HepG2 (cell line): ENCODE measurements around the gene PLEKHA8. TPM values are rescaled to one million over a fixed set of nuclear protein-coding genes. Genes with fewer than 3 reads are reported as not detected.

Source experiments
- CSRNP2 ChIP-seq: sonication (generic); formaldehyde crosslinking; conservative IDR thresholded peaks from 2 replicates; pipeline ENCODE4 v1.8.0; 2022; ENCODE audit warnings: low read depth, missing genetic modification reagents
- FOXA1 ChIP-seq, 2 experiments: fragments of 450-650 bp in 1 of 2; sonication (generic) in 1 of 2; formaldehyde crosslinking in 1 of 2; IDR thresholded peaks; 2 replicates each; pipeline versions ENCODE4 v1.4.0 to v1.6.1; 2016 to 2020; ENCODE audit warnings: missing genetic modification reagents in 1 of 2
- FOXP1 ChIP-seq, 2 experiments: fragments of 450-650 bp in 1 of 2; IDR thresholded peaks; 2 replicates each; pipeline ENCODE4 v1.6.1; 2017 to 2018; ENCODE audit warnings: antibody characterized with exemption in 1 of 2
- MATR3 ChIP-seq: sonication (generic); formaldehyde crosslinking; IDR thresholded peaks from 2 replicates; pipeline ENCODE4 v1.4.0; 2020; ENCODE audit warnings: missing genetic modification reagents
- MAZ ChIP-seq, 2 experiments: sonication (generic) in 1 of 2; formaldehyde crosslinking in 1 of 2; IDR thresholded peaks; 2 replicates each; pipeline versions ENCODE4 v1.5.0 to v1.6.1; 2012 to 2020; ENCODE audit warnings: low read depth in 2 of 2, mild to moderate bottlenecking in 2 of 2, borderline replicate concordance in 1 of 2, improper control_type of control experiment in 1 of 2, low read length in 1 of 2, missing genetic modification reagents in 1 of 2, moderate library complexity in 1 of 2
- POLR2A ChIP-seq, 2 experiments: IDR thresholded peaks; 2 replicates each; pipeline ENCODE4 v1.6.1; 2011; ENCODE audit warnings: low read depth in 2 of 2, low read length in 2 of 2, mild to moderate bottlenecking in 1 of 2, moderate library complexity in 1 of 2; ENCODE audit not compliant: insufficient read depth in 1 of 2
- PPARG ChIP-seq: conservative IDR thresholded peaks from 2 replicates; pipeline ENCODE4 v1.6.1; 2016; ENCODE audit warnings: missing biosample characterization, missing genetic modification reagents
- RFX1 ChIP-seq: fragments of 450-650 bp; IDR thresholded peaks from 2 replicates; pipeline ENCODE4 v1.6.1; 2017
- RXRB ChIP-seq: IDR thresholded peaks from 2 replicates; pipeline ENCODE4 v1.6.1; 2016; ENCODE audit warnings: borderline replicate concordance, missing genetic modification reagents, missing compliant biosample characterization
- SP2 ChIP-seq: sonication (generic); formaldehyde crosslinking; IDR thresholded peaks from 2 replicates; pipeline ENCODE4 v1.5.1; 2020; ENCODE audit warnings: mild to moderate bottlenecking, missing genetic modification reagents
- ZFP36L2 ChIP-seq: sonication (generic); formaldehyde crosslinking; IDR thresholded peaks from 2 replicates; pipeline ENCODE4 v1.4.0; 2020; ENCODE audit warnings: missing genetic modification reagents
- ZNF44 ChIP-seq: sonication (generic); formaldehyde crosslinking; IDR thresholded peaks from 2 replicates; pipeline ENCODE4 v1.5.1; 2020; ENCODE audit warnings: mild to moderate bottlenecking, missing genetic modification reagents
- polyA plus RNA-seq, 8 experiments: library from polyadenylated mRNA; depleted of rRNA in 3 of 8; stranded (reverse) in 7 of 8; unstranded in 1 of 8; fragments of >200 nt; fragmentation: Illumina TruSeq in 4 of 8; extraction: Trizol in 4 of 8; gene quantifications; 2 replicates each; pipeline versions ENCODE4 v1.2.1 to v1.2.3, GENCODE V29; 2011 to 2016; ENCODE audit warnings: low read depth in 4 of 8, missing spikeins in 1 of 8, mixed read lengths in 1 of 8; ENCODE audit not compliant: insufficient read depth in 1 of 8
- total RNA-seq, 5 experiments: library from RNA; depleted of rRNA; stranded (reverse); fragments of >200 nt; fragmentation: Illumina TruSeq; extraction: Trizol; gene quantifications; 2 replicates each; pipeline ENCODE4 v1.2.3, GENCODE V29; 2016; ENCODE audit warnings: low read depth in 1 of 5
- TF ChIP-seq, protein P1 (sequence below): sonication (generic); formaldehyde crosslinking; IDR thresholded peaks from 2 replicates; pipeline ENCODE4 v1.9.0; 2021; ENCODE audit warnings: missing genetic modification reagents, borderline replicate concordance
- TF ChIP-seq, protein P2 (sequence below): sonication (generic); formaldehyde crosslinking; IDR thresholded peaks from 2 replicates; pipeline ENCODE4 v1.8.1; 2023; ENCODE audit warnings: missing genetic modification reagents, mild to moderate bottlenecking, borderline replicate concordance
- TF ChIP-seq, protein P3 (sequence below): sonication (generic); formaldehyde crosslinking; IDR thresholded peaks from 2 replicates; pipeline ENCODE4 v1.9.0; 2021; ENCODE audit warnings: missing genetic modification reagents, mild to moderate bottlenecking, borderline replicate concordance
- TF ChIP-seq, protein P4 (sequence below): sonication (generic); formaldehyde crosslinking; IDR thresholded peaks from 2 replicates; pipeline ENCODE4 v1.5.0; 2020; ENCODE audit warnings: mild to moderate bottlenecking, low read depth, missing genetic modification reagents, borderline replicate concordance
- TF ChIP-seq, protein P5 (sequence below): sonication (generic); formaldehyde crosslinking; IDR thresholded peaks from 2 replicates; pipeline ENCODE4 v1.4.0; 2020; ENCODE audit warnings: mild to moderate bottlenecking, missing genetic modification reagents

Gene PLEKHA8
- total and polyA plus RNA-seq, 2 of the 13 experiments (the other 11 are each of a cell fraction or from before 2014, with no cell fraction given) = 12.5 to 26.4 TPM

GRCh38 chr7:30162622-30163124, 134.5 kb downstream of the PLEKHA8 start (continued):
- TF ChIP-seq CSRNP2 (CRISPR knock-in tag) (no peak), ZNF44 (CRISPR knock-in tag) (no peak), RFX1 (no peak), POLR2A (IDR thresholded peaks at IDR 0.05; ENCODE audit: insufficient read depth in 1 of 2, low read depth in 2 of 2, low read length in 2 of 2) (no peak), SP2 (CRISPR knock-in tag) (no peak), FOXA1 (IDR thresholded peaks at IDR 0.05) (no peak), FOXA1 (CRISPR knock-in tag; IDR thresholded peaks at IDR 0.05) (no peak), MATR3 (CRISPR knock-in tag) (no peak), ZFP36L2 (no peak), FOXP1 (IDR thresholded peaks at IDR 0.05) (no peak), FOXP1 (CRISPR knock-in tag; IDR thresholded peaks at IDR 0.05) (no peak; the same call in 1 of the 2 replicates), MAZ (IDR thresholded peaks at IDR 0.05; ENCODE audit: borderline replicate concordance, low read depth, low read length) (no peak), MAZ (CRISPR knock-in tag; IDR thresholded peaks at IDR 0.05; ENCODE audit: low read depth) (no peak), RXRB (CRISPR knock-in tag) (no peak; the same call in 1 of the 2 replicates), PPARG (CRISPR knock-in tag) (0 out of 2 replicates have a peak, but pooled peaks have one; percentile 13)
- TF ChIP-seq, protein P1, sequence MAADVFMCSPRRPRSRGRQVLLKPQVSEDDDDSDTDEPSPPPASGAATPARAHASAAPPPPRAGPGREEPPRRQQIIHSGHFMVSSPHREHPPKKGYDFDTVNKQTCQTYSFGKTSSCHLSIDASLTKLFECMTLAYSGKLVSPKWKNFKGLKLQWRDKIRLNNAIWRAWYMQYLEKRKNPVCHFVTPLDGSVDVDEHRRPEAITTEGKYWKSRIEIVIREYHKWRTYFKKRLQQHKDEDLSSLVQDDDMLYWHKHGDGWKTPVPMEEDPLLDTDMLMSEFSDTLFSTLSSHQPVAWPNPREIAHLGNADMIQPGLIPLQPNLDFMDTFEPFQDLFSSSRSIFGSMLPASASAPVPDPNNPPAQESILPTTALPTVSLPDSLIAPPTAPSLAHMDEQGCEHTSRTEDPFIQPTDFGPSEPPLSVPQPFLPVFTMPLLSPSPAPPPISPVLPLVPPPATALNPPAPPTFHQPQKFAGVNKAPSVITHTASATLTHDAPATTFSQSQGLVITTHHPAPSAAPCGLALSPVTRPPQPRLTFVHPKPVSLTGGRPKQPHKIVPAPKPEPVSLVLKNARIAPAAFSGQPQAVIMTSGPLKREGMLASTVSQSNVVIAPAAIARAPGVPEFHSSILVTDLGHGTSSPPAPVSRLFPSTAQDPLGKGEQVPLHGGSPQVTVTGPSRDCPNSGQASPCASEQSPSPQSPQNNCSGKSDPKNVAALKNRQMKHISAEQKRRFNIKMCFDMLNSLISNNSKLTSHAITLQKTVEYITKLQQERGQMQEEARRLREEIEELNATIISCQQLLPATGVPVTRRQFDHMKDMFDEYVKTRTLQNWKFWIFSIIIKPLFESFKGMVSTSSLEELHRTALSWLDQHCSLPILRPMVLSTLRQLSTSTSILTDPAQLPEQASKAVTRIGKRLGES = no peak
- TF ChIP-seq, protein P2, sequence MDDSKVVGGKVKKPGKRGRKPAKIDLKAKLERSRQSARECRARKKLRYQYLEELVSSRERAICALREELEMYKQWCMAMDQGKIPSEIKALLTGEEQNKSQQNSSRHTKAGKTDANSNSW (CRISPR knock-in tag) = no peak
- TF ChIP-seq, protein P3, sequence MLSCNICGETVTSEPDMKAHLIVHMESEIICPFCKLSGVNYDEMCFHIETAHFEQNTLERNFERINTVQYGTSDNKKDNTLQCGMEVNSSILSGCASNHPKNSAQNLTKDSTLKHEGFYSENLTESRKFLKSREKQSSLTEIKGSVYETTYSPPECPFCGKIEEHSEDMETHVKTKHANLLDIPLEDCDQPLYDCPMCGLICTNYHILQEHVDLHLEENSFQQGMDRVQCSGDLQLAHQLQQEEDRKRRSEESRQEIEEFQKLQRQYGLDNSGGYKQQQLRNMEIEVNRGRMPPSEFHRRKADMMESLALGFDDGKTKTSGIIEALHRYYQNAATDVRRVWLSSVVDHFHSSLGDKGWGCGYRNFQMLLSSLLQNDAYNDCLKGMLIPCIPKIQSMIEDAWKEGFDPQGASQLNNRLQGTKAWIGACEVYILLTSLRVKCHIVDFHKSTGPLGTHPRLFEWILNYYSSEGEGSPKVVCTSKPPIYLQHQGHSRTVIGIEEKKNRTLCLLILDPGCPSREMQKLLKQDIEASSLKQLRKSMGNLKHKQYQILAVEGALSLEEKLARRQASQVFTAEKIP = no peak
- TF ChIP-seq, protein P4, sequence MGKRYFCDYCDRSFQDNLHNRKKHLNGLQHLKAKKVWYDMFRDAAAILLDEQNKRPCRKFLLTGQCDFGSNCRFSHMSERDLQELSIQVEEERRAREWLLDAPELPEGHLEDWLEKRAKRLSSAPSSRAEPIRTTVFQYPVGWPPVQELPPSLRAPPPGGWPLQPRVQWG (CRISPR knock-in tag) = no peak
- TF ChIP-seq, protein P5, sequence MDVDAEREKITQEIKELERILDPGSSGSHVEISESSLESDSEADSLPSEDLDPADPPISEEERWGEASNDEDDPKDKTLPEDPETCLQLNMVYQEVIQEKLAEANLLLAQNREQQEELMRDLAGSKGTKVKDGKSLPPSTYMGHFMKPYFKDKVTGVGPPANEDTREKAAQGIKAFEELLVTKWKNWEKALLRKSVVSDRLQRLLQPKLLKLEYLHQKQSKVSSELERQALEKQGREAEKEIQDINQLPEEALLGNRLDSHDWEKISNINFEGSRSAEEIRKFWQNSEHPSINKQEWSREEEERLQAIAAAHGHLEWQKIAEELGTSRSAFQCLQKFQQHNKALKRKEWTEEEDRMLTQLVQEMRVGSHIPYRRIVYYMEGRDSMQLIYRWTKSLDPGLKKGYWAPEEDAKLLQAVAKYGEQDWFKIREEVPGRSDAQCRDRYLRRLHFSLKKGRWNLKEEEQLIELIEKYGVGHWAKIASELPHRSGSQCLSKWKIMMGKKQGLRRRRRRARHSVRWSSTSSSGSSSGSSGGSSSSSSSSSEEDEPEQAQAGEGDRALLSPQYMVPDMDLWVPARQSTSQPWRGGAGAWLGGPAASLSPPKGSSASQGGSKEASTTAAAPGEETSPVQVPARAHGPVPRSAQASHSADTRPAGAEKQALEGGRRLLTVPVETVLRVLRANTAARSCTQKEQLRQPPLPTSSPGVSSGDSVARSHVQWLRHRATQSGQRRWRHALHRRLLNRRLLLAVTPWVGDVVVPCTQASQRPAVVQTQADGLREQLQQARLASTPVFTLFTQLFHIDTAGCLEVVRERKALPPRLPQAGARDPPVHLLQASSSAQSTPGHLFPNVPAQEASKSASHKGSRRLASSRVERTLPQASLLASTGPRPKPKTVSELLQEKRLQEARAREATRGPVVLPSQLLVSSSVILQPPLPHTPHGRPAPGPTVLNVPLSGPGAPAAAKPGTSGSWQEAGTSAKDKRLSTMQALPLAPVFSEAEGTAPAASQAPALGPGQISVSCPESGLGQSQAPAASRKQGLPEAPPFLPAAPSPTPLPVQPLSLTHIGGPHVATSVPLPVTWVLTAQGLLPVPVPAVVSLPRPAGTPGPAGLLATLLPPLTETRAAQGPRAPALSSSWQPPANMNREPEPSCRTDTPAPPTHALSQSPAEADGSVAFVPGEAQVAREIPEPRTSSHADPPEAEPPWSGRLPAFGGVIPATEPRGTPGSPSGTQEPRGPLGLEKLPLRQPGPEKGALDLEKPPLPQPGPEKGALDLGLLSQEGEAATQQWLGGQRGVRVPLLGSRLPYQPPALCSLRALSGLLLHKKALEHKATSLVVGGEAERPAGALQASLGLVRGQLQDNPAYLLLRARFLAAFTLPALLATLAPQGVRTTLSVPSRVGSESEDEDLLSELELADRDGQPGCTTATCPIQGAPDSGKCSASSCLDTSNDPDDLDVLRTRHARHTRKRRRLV (CRISPR knock-in tag) = no peak
